PC-3 (cell line): Measurements from ENCODE around the gene MROH9. TPM values are rescaled to one million over a fixed set of nuclear protein-coding genes. Genes with fewer than 3 reads are reported as not detected.

Experiments used
- ATAC-seq: fragments of 200-7000 bp; cut with Tn5 transposase; 2 replicates; pipeline ENCODE4 v1.9.1; 2020; ENCODE audit warnings: mild to moderate bottlenecking, moderate library complexity
- Bru-seq: library from RNA; stranded (reverse); fragments of 400-500 nt; gene quantifications from one replicate; lab custom pipeline; 2021; lab: Mats Ljungman, UMichigan
- BruChase-seq, 2 experiments: library from RNA; stranded (reverse); fragments of 400-500 nt; gene quantifications; one replicate each; lab custom pipeline; 2021; lab: Mats Ljungman, UMichigan
- BruUV-seq: library from RNA; stranded (reverse); fragments of 400-500 nt; replicated peaks from 2 replicates; lab custom pipeline; 2021; lab: Mats Ljungman, UMichigan
- CTCF ChIA-PET: fragments of 300-600 bp; sonication (Branson Sonifier 250); formaldehyde crosslinking; loops from one replicate; lab custom pipeline; 2022; ENCODE audit warnings: antibody characterized with exemption; lab: Charles Lee
- POLR2A ChIA-PET: fragments of 300-600 bp; sonication (Branson Sonifier 250); formaldehyde crosslinking; loops from one replicate; lab custom pipeline; 2022; ENCODE audit warnings: antibody characterized with exemption; ENCODE audit not compliant: unreplicated experiment; lab: Charles Lee
- DNase-seq: peaks from one replicate; pipeline ENCODE4 v3.0.0-alpha.2; 2015
- H2AFZ ChIP-seq: fragments of 300-600 bp; sonication (generic); 2 replicates; pipeline ENCODE4 v1.6.0; 2016; ENCODE audit warnings: antibody characterized with exemption, low read length
- H3F3A ChIP-seq: fragments of 300-600 bp; sonication (generic); one replicate; pipeline ENCODE4 v1.6.0; 2017; ENCODE audit warnings: antibody characterized with exemption, low read length, control low read depth, mild to moderate bottlenecking; ENCODE audit not compliant: unreplicated experiment
- H3K27ac ChIP-seq: fragments of 300-600 bp; sonication (generic); 2 replicates; pipeline ENCODE4 v1.5.1; 2016; ENCODE audit warnings: mild to moderate bottlenecking, low read length
- H3K27me3 ChIP-seq: fragments of 300-600 bp; sonication (generic); 2 replicates; pipeline ENCODE4 v1.6.1; 2016; ENCODE audit warnings: low read length, mixed read lengths
- H3K36me3 ChIP-seq: fragments of 300-600 bp; sonication (generic); 2 replicates; pipeline ENCODE4 v1.6.1; 2016; ENCODE audit warnings: low read depth, mixed run types, low read length, mixed read lengths
- H3K4me1 ChIP-seq: fragments of 300-600 bp; sonication (generic); 2 replicates; pipeline ENCODE4 v1.5.1; 2016; ENCODE audit warnings: low read length; ENCODE audit not compliant: insufficient read depth
- H3K4me2 ChIP-seq: fragments of 300-600 bp; sonication (generic); 2 replicates; pipeline ENCODE4 v1.6.0; 2016; ENCODE audit warnings: low read length
- H3K4me3 ChIP-seq: fragments of 300-600 bp; sonication (generic); 2 replicates; pipeline ENCODE4 v1.5.1; 2016; ENCODE audit warnings: mild to moderate bottlenecking, low read length, mixed read lengths
- H3K79me2 ChIP-seq: fragments of 300-600 bp; sonication (generic); 2 replicates; pipeline ENCODE4 v1.6.1; 2017; ENCODE audit warnings: low read length, mixed read lengths
- H3K9ac ChIP-seq: fragments of 300-600 bp; sonication (generic); 2 replicates; pipeline ENCODE4 v1.6.0; 2016; ENCODE audit warnings: mild to moderate bottlenecking, low read length
- H3K9me2 ChIP-seq: fragments of 300-600 bp; sonication (generic); replicated peaks from 2 replicates; pipeline ENCODE4 v1.6.1; 2016; ENCODE audit warnings: mixed run types, low read length, mixed read lengths
- H3K9me3 ChIP-seq: fragments of 300-600 bp; sonication (generic); 2 replicates; pipeline ENCODE4 v1.6.1; 2016; ENCODE audit warnings: low read length, mixed read lengths
- H4K20me1 ChIP-seq: fragments of 300-600 bp; sonication (generic); 2 replicates; pipeline ENCODE4 v1.6.1; 2016; ENCODE audit warnings: low read length, mixed read lengths
- CTCF ChIP-seq: fragments of 300-600 bp; sonication (generic); conservative IDR thresholded peaks from 2 replicates; pipeline ENCODE4 v1.5.1; 2017; ENCODE audit warnings: antibody characterized with exemption, low read depth, mild to moderate bottlenecking, low read length
- EZH2 ChIP-seq: fragments of 300-600 bp; sonication (generic); IDR thresholded peaks from one replicate; pipeline ENCODE4 v1.6.1; 2017; ENCODE audit warnings: antibody characterized with exemption, mild to moderate bottlenecking, low read length; ENCODE audit not compliant: unreplicated experiment
- EZH2phosphoT487 ChIP-seq: fragments of 300-600 bp; sonication (generic); IDR thresholded peaks from 2 replicates; pipeline ENCODE4 v1.6.1; 2018; ENCODE audit warnings: mild to moderate bottlenecking, antibody characterized with exemption, low read length, borderline replicate concordance
- intact Hi-C: fragments of 100-400 bp; cut with micrococcal nuclease; formaldehyde crosslinking; loops from 2 replicates; pipeline ENCODE4 v1.9.0; 2023
- long read RNA-seq: library from polyadenylated mRNA; unstranded; transcript quantifications from one replicate; pipeline ENCODE4 v2.0.0, GENCODE V29; 2021; ENCODE audit not compliant: unreplicated experiment
- total RNA-seq: library from RNA; depleted of rRNA; stranded (reverse); fragments of >200 nt; gene quantifications from 2 replicates; pipeline ENCODE4 v1.2.3, GENCODE V29; 2014; rRNA removed

MROH9 gene, protein sequence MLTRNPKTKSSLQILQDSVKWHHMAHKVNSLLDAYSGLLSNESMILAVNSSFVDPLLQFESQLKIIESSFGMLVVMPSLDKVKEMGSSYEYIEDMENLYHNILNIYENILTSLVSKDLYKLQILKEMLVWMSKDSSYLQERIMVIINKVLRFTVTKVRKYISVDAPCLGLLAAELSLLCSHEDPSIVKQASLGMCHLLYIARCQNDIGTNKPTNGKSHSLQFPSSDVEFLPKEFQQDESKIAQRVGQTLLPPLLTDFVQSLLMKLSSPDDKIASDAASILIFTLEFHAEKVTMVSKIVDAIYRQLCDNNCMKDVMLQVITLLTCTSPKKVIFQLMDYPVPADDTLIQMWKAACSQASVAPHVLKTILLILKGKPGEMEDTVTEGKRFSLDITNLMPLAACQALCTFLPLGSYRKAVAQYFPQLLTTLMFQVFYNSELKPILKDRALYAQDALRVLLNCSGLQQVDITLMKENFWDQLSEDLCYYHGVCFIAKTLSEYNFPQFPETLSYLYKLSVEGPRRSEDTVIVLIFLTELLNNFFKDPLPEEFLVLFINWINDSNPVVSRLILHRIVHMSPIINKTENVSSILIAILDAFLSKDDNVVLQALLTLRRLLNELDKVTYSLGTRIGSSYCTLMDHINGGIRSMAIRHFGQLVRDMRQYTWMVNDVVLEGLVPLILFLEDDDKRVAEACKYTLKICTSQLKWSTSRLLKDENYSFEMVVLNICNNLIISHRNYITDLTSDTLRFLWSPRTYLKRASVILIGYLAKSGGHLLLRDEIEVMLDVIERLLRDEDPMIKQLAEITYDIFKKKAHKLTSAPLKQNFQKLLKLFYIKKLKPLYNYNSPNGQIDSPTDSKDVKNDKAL
- total RNA-seq (not detected in 2 replicates), Bru-seq, nascent RNA (percentile 1 among the genes with signal in this experiment), BruChase-seq, experiment 1, labeled RNA remaining after a 6-hour chase (percentile 2 among the genes with signal in this experiment), BruChase-seq, experiment 2, labeled RNA remaining after a 2-hour chase (percentile 0 among the genes with signal in this experiment)
- long read RNA-seq: 0 reads

DNA sequence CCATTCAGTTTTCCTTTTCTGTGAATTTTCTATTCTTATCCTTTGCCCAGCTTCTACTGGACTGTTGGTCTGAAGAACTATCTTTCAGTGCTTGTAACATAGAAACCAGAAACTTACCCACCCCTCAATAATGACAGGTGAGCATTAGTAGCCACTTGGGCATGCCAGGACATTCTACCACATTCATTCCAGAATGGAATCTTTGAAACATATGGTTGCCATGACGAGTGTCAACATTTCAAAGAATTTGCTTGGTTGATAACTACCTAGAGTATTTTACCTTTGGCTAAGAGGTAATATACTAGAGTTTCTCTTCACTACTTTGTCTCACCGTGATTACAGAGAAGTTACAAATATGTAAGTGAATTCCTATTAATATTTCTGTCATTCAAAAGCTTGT, at the start of gene MROH9:
MROH9 (plus strand) TSS at position 304 of the 400 bp plus-strand sequence. CDS start 10,023 bp downstream, outside the sequence.
- BruUV-seq: no TSS peak
- no peaks in the 10 kb centered on the region for H3K36me3 ChIP-seq
- no peak for ATAC-seq
- no peak within 1 kb of the TSS for H3K4me3 ChIP-seq
- intact Hi-C loops: no loop called here
- ChIA-PET POLR2A (no interaction called here), CTCF (no interaction called here)
- no peaks in the 10 kb centered on the region for H3K9me2 ChIP-seq
- no peak for DNase-seq
- H3K4me2 ChIP-seq: no peak within 1 kb of the TSS
- H3F3A ChIP-seq: no peaks in the 10 kb centered on the region
- no peaks in the 10 kb centered on the region for H4K20me1 ChIP-seq
- H3K4me1 ChIP-seq: no peaks in the 10 kb centered on the region
- H3K9me3 ChIP-seq: no peaks in the 10 kb centered on the region
- no peak within 1 kb of the TSS for H2AFZ ChIP-seq
- H3K79me2 ChIP-seq: no peaks in the 10 kb centered on the region
- H3K9ac ChIP-seq: no peak within 1 kb of the TSS
- H3K27ac ChIP-seq: no peak within 1 kb of the TSS
- H3K27me3 ChIP-seq: peaks cover 34% of the 10 kb centered on the region
- TF ChIP-seq CTCF: no peak
- no peak for TF ChIP-seq EZH2phosphoT487
- TF ChIP-seq EZH2: no peak

GRCh38 chr1:170885551-170885950, 49.8 kb upstream of the MROH9 start:
- POLR2A ChIA-PET: no interaction called here
- DNase-seq (no peak), ATAC-seq (no peak)
- Histone ChIP-seq H4K20me1 (no peaks in the 10 kb centered on the region), H3K36me3 (no peaks in the 10 kb centered on the region), H3K27ac (no peak overlapping the region), H3K4me3 (no peak overlapping the region), H3K4me1 (no peaks in the 10 kb centered on the region), H2AFZ (no peak overlapping the region), H3K9me3 (no peaks in the 10 kb centered on the region), H3K27me3 (peaks cover 71% of the 10 kb centered on the region), H3F3A (no peaks in the 10 kb centered on the region), H3K4me2 (no peak overlapping the region), H3K9ac (no peak overlapping the region), H3K9me2 (no peaks in the 10 kb centered on the region), H3K79me2 (no peaks in the 10 kb centered on the region)
- no peak for TF ChIP-seq EZH2
- CTCF ChIA-PET: interaction anchor here (0.9 kb wide), 1 partner anchor 44 kb away, joined by 3 read pairs; no protein-coding TSS in a partner anchor
- intact Hi-C loops: no loop called here
- BruUV-seq: no TSS peak

GRCh38 chr1:170886460-170886859, 48.9 kb upstream of the MROH9 start:
- TF ChIP-seq CTCF (no peak), EZH2 (no peak), EZH2phosphoT487 (no peak)
- H3K9me2 ChIP-seq: no peaks in the 10 kb centered on the region
- no peaks in the 10 kb centered on the region for H3K9me3 ChIP-seq
- BruUV-seq: no TSS peak
- H3K36me3 ChIP-seq: no peaks in the 10 kb centered on the region
- ATAC-seq (no peak), DNase-seq (no peak)
- no peaks in the 10 kb centered on the region for H3F3A ChIP-seq
- CTCF ChIA-PET: no interaction called here
- H3K4me3 ChIP-seq: no peak overlapping the region
- no peak overlapping the region for H3K27ac ChIP-seq
- H3K4me2 ChIP-seq: no peak overlapping the region
- H3K9ac ChIP-seq: no peak overlapping the region
- POLR2A ChIA-PET: no interaction called here
- H2AFZ ChIP-seq: no peak overlapping the region
- peaks cover 72% of the 10 kb centered on the region for H3K27me3 ChIP-seq
- H4K20me1 ChIP-seq: no peaks in the 10 kb centered on the region
- no peaks in the 10 kb centered on the region for H3K79me2 ChIP-seq
- intact Hi-C loops: no loop called here
- no peaks in the 10 kb centered on the region for H3K4me1 ChIP-seq
